Caco-2 (cell line): ENCODE data around the gene AKAP8L. TPM values are rescaled to one million over a fixed set of nuclear protein-coding genes. Genes with fewer than 3 reads are reported as not detected.

Source experiments
- BruUV-seq: library from RNA; stranded (reverse); fragments of 400-500 nt; replicated peaks from 2 replicates; lab custom pipeline; 2021; lab: Mats Ljungman, UMichigan
- CTCF ChIA-PET: fragments of 300-600 bp; sonication (Branson Sonifier 250); formaldehyde crosslinking; loops from one replicate; lab custom pipeline; 2022; ENCODE audit warnings: antibody characterized with exemption; lab: Charles Lee
- POLR2A ChIA-PET: fragments of 300-600 bp; sonication (Branson Sonifier 250); formaldehyde crosslinking; loops from one replicate; lab custom pipeline; 2022; ENCODE audit warnings: antibody characterized with exemption; lab: Charles Lee
- DNase-seq, 2 experiments: peaks; one replicate each; pipeline versions ENCODE4 v3.0.0 to v3.0.0-alpha.2; 2020 to 2022
- H3K27me3 ChIP-seq: replicated peaks from 2 replicates; pipeline ENCODE4 v1.6.0; 2011; ENCODE audit warnings: low read length; ENCODE audit not compliant: control insufficient read depth, insufficient read depth
- H3K36me3 ChIP-seq: 2 replicates; pipeline ENCODE4 v1.5.1; 2011; ENCODE audit warnings: low read length; ENCODE audit not compliant: control insufficient read depth, insufficient read depth
- H3K4me1 ChIP-seq: fragments of 250-450 bp; sonication (Bioruptor Pico); 2 replicates; pipeline ENCODE4 v1.5.1; 2020; ENCODE audit warnings: mild to moderate bottlenecking
- H3K4me3 ChIP-seq: 2 replicates; pipeline ENCODE4 v1.5.1; 2011; ENCODE audit warnings: low read depth, mild to moderate bottlenecking, control low read depth, low read length
- H3K9me3 ChIP-seq: fragments of 250-450 bp; sonication (Bioruptor Pico); 2 replicates; pipeline ENCODE4 v1.5.1; 2020; ENCODE audit warnings: mild to moderate bottlenecking, moderate library complexity
- H3K27ac Mint-ChIP-seq: one replicate; pipeline ENCODE4 v1.8.0; 2022; ENCODE audit warnings: mixed read lengths; ENCODE audit not compliant: unreplicated experiment
- H3K27me3 Mint-ChIP-seq: one replicate; pipeline ENCODE4 v1.8.0; 2022; ENCODE audit warnings: mixed read lengths; ENCODE audit not compliant: insufficient read depth, unreplicated experiment
- H3K36me3 Mint-ChIP-seq: one replicate; pipeline ENCODE4 v1.8.0; 2022; ENCODE audit warnings: mild to moderate bottlenecking, mixed read lengths; ENCODE audit not compliant: insufficient read depth, unreplicated experiment
- H3K4me1 Mint-ChIP-seq: one replicate; pipeline ENCODE4 v1.8.0; 2022; ENCODE audit warnings: low read depth, mixed read lengths; ENCODE audit not compliant: unreplicated experiment
- H3K4me3 Mint-ChIP-seq: one replicate; pipeline ENCODE4 v1.8.0; 2022; ENCODE audit warnings: mild to moderate bottlenecking, moderate library complexity, mixed read lengths; ENCODE audit not compliant: unreplicated experiment
- H3K9me3 Mint-ChIP-seq: one replicate; pipeline ENCODE4 v1.8.0; 2022; ENCODE audit warnings: mixed read lengths; ENCODE audit not compliant: unreplicated experiment
- CTCF ChIP-seq, 2 experiments: fragments of 200-600 bp in 1 of 2; IDR thresholded peaks; 1 replicate in 1 of 2; 2 replicates in 1 of 2; pipeline versions ENCODE4 v1.5.1 to v1.8.0; 2011 to 2022; ENCODE audit warnings: antibody characterized with exemption in 1 of 2, control low read depth in 1 of 2, inconsistent platforms in 1 of 2, low read depth in 1 of 2, low read length in 1 of 2, mild to moderate bottlenecking in 1 of 2, moderate library complexity in 1 of 2; ENCODE audit not compliant: insufficient read depth in 1 of 2, severe bottlenecking in 1 of 2, unreplicated experiment in 1 of 2
- intact Hi-C: fragments of 100-400 bp; cut with micrococcal nuclease; formaldehyde crosslinking; loops from one replicate; pipeline ENCODE4 v1.10.0; 2022; ENCODE audit not compliant: unreplicated experiment
- total RNA-seq: library from RNA; stranded (reverse); gene quantifications from 2 replicates; pipeline ENCODE4 v1.2.3, GENCODE V29; 2022

The AKAP8L gene
- total RNA-seq, 1 experiment from 2014 or later, result 112 TPM

GRCh38 chr19:15404780-15405211 lies 14.0 kb downstream of the AKAP8L start:
- H3K4me3 ChIP-seq, result no peak overlapping the region
- no peaks in the 10 kb centered on the region; the same call in 1 of the 2 replicates for H3K36me3 ChIP-seq
- H3K4me1 Mint-ChIP-seq, result no peaks in the 10 kb centered on the region
- no peaks in the 10 kb centered on the region for H3K9me3 ChIP-seq
- no peak overlapping the region for H3K4me3 Mint-ChIP-seq
- intact Hi-C loops, result no loop called here
- POLR2A ChIA-PET, result interaction anchor here (0.5 kb wide), 1 partner anchor 102 kb away, joined by 3 read pairs; no protein-coding TSS in a partner anchor
- no peaks in the 10 kb centered on the region for H3K9me3 Mint-ChIP-seq
- H3K4me1 ChIP-seq, result no peaks in the 10 kb centered on the region
- no peak for DNase-seq
- no peak for TF ChIP-seq CTCF (IDR thresholded peaks at IDR 0.05; ENCODE audit: insufficient read depth in 1 of 2, low read depth in 1 of 2, low read length in 1 of 2, severe bottlenecking in 1 of 2, unreplicated experiment in 1 of 2)
- CTCF ChIA-PET, result no interaction called here
- BruUV-seq, result no TSS peak
- H3K36me3 Mint-ChIP-seq, result peaks cover 66% of the 10 kb centered on the region
- no peaks in the 10 kb centered on the region for H3K27me3 ChIP-seq
- no peak overlapping the region for H3K27ac Mint-ChIP-seq
- no peaks in the 10 kb centered on the region for H3K27me3 Mint-ChIP-seq

- no peak overlapping the region for H3K27ac Mint-ChIP-seq
- Histone ChIP-seq H3K4me3 (no peak overlapping the region), H3K27me3 (no peaks in the 10 kb centered on the region), H3K36me3 (no peaks in the 10 kb centered on the region; the same call in 1 of the 2 replicates), H3K4me1 (no peaks in the 10 kb centered on the region), H3K9me3 (no peaks in the 10 kb centered on the region)
- BruUV-seq, result no TSS peak
- no peaks in the 10 kb centered on the region for H3K27me3 Mint-ChIP-seq
- H3K36me3 Mint-ChIP-seq, result peaks cover 68% of the 10 kb centered on the region
- ChIA-PET POLR2A (no interaction called here), CTCF (no interaction called here)
- no peak for TF ChIP-seq CTCF (IDR thresholded peaks at IDR 0.05; ENCODE audit: insufficient read depth in 1 of 2, low read depth in 1 of 2, low read length in 1 of 2, severe bottlenecking in 1 of 2, unreplicated experiment in 1 of 2)
- H3K9me3 Mint-ChIP-seq, result no peaks in the 10 kb centered on the region
- no peak overlapping the region for H3K4me3 Mint-ChIP-seq
- DNase-seq, result no peak
- no peaks in the 10 kb centered on the region for H3K4me1 Mint-ChIP-seq
- intact Hi-C loops, result no loop called here
Measured at GRCh38 chr19:15404097-15404779, 14.6 kb downstream of the AKAP8L start.

GRCh38 chr19:15403151-15403531 lies 15.6 kb downstream of the AKAP8L start:
- POLR2A ChIA-PET, result no interaction called here
- H3K27ac Mint-ChIP-seq, result no peak overlapping the region
- peaks cover 3% of the 10 kb centered on the region for H3K36me3 ChIP-seq

More at GRCh38 chr19:15403151-15403531, 15.6 kb downstream of the AKAP8L start:
- no peak overlapping the region for H3K4me3 ChIP-seq
- CTCF ChIA-PET, result no interaction called here
- peaks cover 60% of the 10 kb centered on the region for H3K36me3 Mint-ChIP-seq
- no peak for TF ChIP-seq CTCF (IDR thresholded peaks at IDR 0.05; ENCODE audit: insufficient read depth in 1 of 2, low read depth in 1 of 2, low read length in 1 of 2, severe bottlenecking in 1 of 2, unreplicated experiment in 1 of 2)
- intact Hi-C loops, result no loop called here
- H3K4me3 Mint-ChIP-seq, result no peak overlapping the region
- no peaks in the 10 kb centered on the region for H3K9me3 Mint-ChIP-seq
- no peaks in the 10 kb centered on the region for H3K4me1 Mint-ChIP-seq
- H3K27me3 ChIP-seq, result no peaks in the 10 kb centered on the region
- H3K4me1 ChIP-seq, result no peaks in the 10 kb centered on the region
- no peaks in the 10 kb centered on the region for H3K9me3 ChIP-seq
- no TSS peak for BruUV-seq
- no peaks in the 10 kb centered on the region for H3K27me3 Mint-ChIP-seq
- DNase-seq, result no peak
